KBM-7 (cell line): ENCODE results near the gene WDR4.
"Not testable (repeated sequence)": the region's sequence is repeated elsewhere in the genome, so short reads cannot be mapped to it uniquely, and the experiment has no call there.

ENCODE experiments used
- DNase-seq: peaks from one replicate; pipeline ENCODE4 v3.0.0-alpha.2; 2015
- in situ Hi-C: fragments of 300-500 bp; cut with MboI; formaldehyde crosslinking; loops from 2 replicates; pipeline ENCODE4 v1.14.3; 2020; ENCODE audit warnings: low sequenced_read_pairs, low pct_unique_long_range_greater_than_20kb, mixed read lengths

The WDR4 gene

DNA sequence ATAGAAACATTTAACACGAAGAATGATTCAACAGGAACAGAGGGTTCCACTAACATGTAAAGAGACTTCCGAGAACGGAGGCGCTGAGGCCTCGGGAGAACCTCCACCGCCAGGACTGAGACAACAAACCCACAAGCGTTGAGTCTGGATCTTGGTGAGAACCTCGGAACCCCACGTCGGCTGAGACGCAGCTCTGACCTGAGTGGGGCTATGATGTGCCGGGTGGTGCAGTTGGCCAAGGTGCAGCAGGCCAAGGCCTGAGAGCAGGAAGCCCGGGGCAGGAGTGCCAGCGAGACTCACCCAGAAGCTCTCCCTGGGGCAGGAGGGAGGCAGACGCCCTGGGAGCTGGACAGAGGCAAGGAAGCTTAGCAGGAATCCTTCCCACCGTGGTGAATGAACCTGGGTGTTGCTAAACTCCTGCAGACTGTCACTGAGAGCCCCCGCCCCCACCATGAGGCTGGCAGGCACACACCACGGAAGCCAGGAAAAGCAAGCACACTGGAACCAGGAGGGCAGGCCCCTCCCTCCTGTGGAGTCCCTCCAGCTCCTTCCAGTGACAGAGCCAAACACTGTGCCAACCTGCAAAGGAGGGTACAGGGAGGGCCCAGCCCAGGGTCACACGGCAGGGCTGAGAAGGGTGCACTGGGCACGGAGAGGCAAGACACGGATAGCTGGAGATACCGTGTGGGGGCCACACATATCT is 34.8 kb downstream of the WDR4 start:
- in situ Hi-C loops: loop anchor here (25.0 kb wide), 1 partner anchor 257 kb away; no protein-coding TSS in a partner anchor
- DNase-seq: no peak

DNA sequence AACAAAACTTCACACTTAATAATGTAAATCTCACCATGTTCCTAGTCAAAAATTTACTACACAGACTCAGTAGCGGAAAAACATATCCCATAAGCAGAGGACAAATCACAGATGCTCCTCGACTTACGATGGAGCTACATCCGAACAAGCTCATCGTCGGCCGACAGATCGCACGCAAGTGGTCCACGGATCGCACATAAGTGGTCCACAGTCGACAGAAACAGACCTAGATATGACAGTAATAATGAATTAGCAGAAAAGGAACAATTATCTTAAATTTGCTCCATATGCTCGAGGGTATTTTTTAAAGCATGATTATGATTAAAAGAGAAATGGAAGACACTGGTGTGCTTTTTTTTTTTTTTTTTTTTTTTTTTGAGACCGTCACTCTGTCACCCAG is 36.3 kb downstream of the WDR4 start:
- in situ Hi-C loops: loop anchor here (25.0 kb wide), 1 partner anchor 256 kb away; no protein-coding TSS in a partner anchor
- no peak for DNase-seq

DNA sequence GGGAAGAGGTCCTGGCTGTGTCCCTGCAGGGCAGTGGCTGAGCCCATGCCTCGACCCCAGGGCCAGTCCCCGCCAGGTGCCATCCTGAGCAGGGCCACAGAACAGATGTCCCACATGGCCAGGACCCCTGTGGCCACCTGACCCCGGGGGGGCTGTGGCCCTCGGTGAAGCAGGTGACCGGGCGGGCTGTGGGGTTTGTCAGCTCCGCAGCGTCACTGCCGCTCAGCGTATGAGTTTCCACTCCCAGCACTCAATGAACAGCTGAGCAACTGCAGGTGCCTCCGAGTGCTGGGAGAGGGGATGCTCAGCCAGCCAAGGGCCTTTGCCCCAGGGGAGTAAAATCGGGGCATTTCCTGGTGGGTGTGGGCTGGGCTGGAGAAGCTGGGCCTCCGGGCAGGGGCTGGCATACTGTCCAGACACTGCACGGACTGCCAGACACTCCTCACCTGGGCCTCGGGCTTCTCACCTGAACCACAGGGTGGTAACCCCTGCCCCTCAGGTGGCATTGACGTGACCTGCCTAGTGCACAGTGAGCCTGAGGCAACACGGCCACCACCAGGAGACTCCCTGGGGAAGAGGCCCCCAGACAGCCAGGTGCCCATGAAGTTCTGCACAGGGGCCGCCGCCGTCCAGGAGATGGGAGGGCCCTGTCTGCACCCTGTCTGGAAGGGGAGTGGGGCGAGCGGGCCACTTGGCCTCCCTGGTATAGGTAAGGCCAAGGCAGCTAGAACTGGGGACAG is 37.3 kb downstream of the WDR4 start:
- not testable (repeated sequence) for DNase-seq
- in situ Hi-C loops: loop anchor here (25.0 kb wide), 1 partner anchor 255 kb away; no protein-coding TSS in a partner anchor

DNA sequence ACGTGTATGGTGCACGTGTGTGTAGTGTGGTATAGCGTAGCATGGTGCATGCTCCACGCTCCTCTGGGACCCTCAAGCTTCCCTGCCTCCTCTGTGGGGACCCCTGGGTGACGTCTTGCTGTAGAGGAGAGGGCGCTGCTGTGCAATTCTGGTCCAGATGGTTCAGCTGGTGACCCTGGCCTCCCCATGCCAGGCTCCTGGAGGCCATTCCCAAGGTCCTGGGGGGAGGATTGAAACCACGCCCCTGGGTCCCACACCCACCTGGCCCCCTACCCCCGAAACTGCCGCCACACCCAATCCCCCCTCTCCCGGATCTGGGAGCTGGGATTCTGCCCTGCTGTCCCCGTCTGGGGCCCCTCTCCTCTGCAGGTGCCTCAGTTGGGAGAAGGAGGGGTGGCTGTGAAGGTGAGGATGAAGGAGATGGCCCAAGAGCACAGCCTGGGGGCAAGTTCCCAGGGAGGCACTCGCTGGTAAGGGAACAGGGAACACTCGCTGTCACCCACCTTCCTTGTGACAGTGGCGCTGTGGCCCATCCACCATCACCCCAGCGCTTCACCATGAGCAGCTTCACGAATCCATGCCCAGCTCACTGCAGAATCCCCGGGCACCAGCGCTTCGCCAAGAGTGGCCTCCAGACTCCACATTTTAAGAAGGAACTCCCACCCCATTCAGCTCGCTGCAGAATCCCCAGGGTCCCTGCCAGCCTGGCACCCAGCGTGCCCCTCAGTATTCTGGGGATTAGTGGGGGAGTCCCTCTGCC is 38.0 kb downstream of the WDR4 start:
- in situ Hi-C loops: loop anchor here (25.0 kb wide), 1 partner anchor 254 kb away; no protein-coding TSS in a partner anchor
- DNase-seq: no peak

DNA sequence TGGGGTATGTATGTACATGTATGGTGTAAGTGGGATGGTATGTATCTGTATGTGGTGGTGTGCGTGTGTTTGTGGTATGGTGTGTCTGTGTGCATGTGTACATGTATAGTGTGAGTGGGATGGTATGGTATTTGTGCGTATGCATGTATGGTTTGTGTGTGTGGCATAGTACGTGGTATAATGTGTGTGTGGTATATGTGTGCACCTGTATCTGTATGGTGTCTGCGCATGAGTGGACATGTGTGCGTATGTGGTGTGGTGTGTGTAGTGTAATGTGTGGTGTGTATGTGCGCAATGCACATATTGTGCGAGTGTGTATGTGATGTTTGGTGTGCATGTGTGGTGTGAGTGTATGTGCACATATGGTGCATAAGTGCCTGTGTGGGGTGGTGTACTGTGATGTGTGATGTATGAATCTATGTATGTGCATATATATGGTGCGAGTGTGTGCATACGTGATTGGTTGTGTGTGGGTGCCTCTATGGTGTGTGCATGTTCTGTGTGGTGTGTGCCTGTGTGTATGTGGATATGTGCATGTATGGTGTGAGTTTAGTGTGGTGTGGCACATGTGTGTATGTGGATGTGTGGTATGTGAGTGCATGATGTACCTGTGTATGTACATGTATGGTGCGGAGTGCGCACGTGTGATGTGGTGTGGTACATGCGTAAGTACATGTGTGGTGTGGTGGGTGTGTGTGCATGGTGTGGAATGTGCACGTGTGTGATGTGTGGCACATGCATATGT is 38.8 kb downstream of the WDR4 start:
- DNase-seq: no peak
- in situ Hi-C loops: loop anchor here (25.0 kb wide), 1 partner anchor 253 kb away; no protein-coding TSS in a partner anchor

DNA sequence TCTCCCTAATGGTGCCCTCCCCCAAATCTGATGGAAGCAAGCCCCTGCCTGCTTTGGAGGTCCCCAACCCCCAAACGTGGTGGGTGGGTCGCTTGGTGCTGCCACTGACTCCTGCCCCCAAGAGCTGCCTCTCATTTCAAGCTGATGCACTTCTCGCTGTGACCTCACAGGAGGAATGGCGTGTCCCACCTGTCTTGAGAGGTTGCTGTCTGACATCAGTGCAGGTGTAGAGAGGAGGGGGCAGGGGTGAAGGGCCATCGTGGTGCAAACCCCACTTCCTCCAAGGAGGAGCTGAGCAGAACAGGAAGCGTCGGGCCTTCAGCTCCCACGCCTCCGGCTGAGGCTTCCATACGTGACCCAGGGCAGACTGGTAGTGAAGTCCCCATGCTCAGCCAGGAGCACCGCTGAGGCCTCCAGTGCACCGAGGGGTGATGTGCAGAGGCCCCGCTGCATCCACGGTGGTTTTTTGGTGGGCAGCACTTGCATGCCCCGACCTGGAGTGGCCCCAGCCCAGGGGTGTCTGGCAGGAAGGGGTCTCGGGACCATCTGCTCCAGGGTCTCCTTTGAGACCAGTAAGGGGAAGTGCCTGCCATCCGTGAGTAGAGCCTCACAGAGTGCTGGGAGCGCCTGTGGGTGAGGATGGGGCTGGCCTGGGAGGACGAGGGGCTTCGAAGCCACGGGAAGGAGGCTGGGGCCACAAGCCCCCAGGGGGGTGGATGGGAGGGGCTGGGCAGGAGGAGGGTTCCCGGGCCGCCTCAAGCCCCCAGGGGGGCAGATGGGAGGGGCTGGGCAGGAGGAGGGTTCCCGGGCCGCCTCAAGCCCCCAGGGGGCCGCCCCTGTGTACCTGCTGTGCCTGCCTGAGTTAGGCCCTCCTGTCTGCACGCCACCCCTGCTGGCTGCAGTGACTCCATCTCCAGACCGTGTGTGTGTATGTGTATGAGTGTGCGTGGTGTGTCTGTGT is 39.8 kb downstream of the WDR4 start:
- no peak for DNase-seq
- in situ Hi-C loops: loop anchor here (25.0 kb wide), 1 partner anchor 252 kb away; no protein-coding TSS in a partner anchor

DNA sequence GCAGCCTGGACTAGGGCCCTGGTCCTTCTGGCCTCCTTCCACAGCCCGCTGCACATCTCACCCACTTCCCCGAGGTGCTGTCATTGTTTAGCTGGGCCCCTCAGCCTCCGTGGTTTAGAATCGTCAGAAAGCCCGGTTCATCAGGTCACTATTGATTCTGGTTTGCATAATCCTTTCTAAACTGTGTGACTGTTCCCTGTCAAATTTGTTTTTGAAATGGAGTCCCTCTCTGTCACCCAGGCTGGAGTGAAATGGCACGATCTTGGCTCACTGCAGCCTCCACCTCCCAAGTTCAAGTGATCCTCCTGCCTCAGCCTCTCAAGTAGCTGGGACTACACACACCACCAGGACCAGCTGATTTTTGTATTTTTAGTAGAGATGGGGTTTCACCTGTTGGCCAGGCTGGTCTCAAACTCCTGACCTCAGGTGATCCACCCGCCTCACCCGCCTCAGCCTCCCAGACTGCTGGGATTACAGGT is 41.1 kb downstream of the WDR4 start:
- in situ Hi-C loops: loop anchor here (25.0 kb wide), 1 partner anchor 251 kb away; no protein-coding TSS in a partner anchor
- not testable (repeated sequence) for DNase-seq

DNA sequence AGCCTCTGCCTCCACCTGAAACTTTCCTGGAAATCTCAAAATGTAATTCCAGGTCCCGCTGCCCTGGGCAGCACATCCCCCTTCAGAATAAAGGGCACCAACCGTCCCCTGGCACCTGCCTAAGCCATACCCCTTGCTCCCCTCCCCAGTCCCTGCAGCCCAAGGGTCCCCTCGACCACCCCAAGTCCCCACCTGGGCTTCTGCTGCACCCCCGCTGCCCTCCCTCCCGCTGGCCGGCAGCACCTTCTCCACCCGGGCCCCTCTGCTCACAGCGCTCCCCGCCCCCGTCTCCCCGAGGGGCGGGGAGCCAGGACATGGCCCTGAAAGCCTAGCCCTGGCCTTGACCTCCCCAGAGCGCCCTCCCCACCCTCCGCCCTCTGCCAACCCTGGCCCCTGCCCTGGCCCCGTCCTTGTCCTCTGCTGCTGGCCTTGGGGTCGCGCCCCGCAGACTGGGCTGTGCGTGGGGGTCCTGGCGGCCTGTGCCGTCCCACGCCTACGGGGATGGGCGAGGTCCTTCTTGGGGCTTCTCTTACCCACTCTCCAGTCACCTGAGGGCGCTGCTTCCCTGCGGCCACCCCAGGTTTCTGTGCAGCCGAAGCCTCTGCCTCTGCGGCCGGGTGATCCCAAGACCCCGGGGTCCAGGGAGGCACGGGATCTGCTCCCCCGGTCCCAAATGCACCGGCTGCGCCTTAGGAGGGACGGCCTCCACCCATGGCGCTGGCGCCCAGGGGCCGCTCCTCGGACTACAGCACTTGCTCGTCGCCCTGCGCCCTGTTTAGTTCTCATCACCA is 41.7 kb downstream of the WDR4 start:
- no peak for DNase-seq
- in situ Hi-C loops: loop anchor here (25.0 kb wide), 1 partner anchor 250 kb away; no protein-coding TSS in a partner anchor

DNA sequence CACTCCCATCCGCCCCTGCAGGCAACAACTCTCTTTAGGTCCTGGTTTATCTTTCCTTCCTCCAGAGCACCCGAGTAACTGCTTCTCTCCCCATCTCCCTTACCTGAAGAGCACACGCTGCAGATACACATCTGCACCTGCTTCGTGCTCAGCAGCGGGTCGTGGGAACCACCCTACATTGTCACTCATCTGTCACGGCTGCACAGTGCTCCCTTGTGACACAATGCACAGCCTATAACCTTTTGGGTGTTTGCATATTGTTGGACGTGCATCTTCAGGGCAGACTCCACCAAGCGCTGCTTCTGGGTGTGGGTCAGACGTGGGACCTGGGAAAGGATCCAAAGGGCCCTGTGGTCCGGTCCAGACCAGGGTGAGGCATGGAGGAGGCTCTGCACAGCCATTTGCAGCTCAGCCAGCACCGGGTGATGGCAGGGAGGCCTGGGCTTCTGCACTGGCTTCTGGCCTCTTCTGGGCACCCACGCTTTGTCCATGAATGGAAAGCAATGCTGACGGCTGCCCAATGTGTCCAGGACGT is 42.5 kb downstream of the WDR4 start:
- DNase-seq: no peak
- in situ Hi-C loops: loop anchor here (25.0 kb wide), 1 partner anchor 250 kb away; no protein-coding TSS in a partner anchor

DNA sequence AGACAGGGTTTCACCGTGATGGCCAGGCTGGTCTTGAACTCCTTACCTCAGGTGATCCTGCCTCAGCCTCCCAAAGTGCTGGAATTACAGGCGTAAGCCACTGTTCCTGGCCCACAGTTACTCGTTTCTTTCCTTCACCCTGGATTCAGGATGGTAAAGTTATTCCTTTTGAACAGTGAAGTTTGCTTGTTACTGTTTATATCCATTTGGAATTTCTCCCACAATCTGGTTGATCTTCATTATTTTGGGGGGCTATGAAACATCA is 43.0 kb downstream of the WDR4 start:
- in situ Hi-C loops: loop anchor here (25.0 kb wide), 1 partner anchor 249 kb away; no protein-coding TSS in a partner anchor
- DNase-seq: no peak

DNA sequence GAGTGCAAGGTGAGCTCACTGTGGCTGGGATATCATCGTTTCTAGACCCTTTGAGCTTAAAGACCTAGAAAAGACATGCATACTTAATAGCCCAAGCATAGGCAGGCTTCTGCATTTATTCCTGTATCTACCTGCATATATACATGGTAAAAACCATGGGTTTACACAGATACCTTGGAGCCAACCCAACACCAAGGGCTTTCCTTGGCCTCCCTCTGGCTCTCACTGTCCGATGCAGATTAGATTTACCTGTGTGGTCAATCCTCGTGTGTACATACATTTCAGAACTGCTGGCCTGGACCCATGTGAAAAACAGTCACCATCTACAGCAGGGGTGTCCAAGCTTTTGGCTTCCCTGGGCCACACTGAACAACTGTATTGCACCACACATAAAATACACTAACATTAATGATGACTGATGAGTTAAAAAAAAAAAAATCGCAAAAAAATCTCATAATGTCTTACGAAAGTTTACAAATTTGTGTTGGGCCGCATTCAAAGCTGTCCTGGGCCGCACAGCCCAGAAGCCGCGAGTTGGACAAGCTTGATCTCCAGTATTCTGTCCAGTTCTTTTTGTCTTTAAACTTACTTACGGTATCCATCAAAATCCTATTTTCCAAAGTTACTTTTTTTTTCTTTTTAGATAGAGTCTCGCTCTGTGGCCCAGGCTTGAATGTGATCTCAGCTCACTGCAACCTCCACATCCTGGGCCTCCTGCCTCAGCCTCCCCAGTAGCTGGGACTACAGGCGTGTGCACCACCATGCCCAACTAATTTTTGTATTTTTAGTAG is 43.5 kb downstream of the WDR4 start:
- no peak for DNase-seq
- in situ Hi-C loops: loop anchor here (25.0 kb wide), 1 partner anchor 249 kb away; no protein-coding TSS in a partner anchor

DNA sequence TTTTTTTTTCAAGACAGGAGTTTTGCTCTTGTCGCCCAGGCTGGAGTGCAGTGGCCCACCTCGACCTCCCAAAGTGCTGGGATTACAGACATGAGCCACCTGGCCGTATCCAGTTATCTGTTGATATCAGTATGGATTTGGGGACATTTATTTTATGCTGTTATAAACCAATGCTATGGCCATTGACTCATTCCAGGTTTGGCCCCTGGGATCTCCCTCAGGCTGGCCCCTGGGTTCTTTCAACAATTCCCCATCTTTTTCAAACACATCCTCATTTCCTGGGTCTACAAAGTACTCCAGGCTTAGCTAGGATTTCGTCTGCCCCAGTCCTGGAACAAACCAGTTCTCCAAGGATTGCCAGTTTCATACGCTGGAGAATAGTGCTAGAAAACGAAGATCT is 44.1 kb downstream of the WDR4 start:
- no peak for DNase-seq
- in situ Hi-C loops: loop anchor here (25.0 kb wide), 1 partner anchor 248 kb away; no protein-coding TSS in a partner anchor

DNA sequence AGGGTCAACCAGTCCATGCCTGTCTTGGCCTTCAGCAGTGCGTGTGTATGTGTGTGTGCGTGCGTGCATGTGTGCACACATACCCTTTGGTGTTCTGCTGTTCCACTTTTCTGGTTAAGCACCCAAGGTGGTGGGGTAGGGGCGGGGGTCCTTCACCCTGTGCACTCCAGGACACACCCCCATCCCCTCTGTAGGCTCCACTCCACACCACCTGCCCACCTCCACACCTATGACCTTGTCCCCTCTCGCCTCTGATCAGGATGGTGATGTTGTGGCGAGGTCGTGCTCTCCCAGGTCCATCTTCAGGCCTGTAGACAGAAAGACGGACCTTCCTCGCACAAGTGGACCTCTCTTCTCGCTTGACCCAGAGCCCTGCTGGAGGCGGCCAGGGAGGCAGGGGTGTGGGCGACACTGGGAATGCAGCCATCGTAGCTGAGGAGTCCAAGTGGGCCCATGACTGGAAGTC is 44.6 kb downstream of the WDR4 start:
- DNase-seq: no peak
- in situ Hi-C loops: loop anchor here (25.0 kb wide), 1 partner anchor 247 kb away; no protein-coding TSS in a partner anchor

DNA sequence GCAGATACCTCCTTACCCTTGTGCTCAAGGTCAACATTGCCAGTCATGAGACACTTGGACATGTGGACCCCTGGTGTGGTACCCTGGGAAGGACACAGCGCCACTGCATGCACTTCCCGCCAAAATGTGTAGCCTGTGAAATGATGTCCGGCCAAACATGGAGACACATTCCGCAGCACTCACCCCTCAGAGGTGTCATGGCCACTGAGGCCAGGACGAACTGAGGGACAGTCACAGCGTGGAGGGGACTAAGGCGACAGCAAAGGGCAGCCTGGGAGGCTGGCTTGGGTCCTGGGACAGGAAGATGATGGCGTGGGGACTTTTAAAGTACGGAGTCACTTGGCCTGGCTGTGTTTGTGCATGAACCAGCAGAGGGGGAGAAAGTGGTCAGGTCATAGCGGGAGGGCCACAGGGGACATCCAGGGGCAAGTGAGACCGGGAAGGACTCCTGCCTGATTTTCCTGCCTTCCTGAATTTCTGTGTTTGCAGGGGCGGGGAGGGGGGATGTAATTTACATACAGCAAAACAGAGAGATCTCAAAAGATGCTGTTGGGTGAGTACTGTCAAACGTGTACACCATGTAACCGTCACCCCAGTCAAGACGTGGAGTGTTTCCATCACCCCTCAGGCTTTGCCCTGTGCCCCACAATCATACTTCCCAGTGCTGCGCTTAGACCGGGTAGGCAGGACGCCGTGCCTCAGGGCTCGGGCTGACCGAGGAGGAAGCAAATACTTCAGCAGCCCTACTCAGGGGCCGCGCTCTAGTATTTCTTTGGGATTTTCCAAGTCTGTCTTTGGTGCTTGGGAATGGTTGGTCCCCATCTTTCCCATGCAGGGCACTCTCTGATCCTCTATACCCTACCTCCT is 45.2 kb downstream of the WDR4 start:
- DNase-seq: no peak
- in situ Hi-C loops: loop anchor here (25.0 kb wide), 1 partner anchor 247 kb away; no protein-coding TSS in a partner anchor

DNA sequence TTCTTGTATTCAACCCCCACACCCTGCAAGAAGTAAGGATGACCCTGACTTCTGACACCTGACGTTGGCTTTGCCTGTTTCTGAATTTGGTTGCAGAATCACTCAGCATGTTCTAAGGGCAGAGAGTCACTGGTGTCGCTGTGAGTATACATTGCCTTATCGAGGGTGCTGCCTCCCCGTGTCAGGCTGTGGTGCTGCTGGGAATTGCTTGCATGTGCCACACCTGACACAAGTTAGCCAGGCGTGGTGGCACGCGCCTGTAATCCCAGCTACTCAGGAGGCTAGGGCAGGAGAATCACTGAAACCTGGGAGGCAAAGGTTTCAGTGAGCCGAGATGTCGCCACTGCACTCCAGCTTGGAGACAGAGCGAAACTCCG is 45.9 kb downstream of the WDR4 start:
- in situ Hi-C loops: loop anchor here (25.0 kb wide), 1 partner anchor 246 kb away; no protein-coding TSS in a partner anchor
- peak; percentile 68 for DNase-seq
